Heart left ventricle (tissue), 13 donors: ENCODE data around the gene HUNK.

Experiments used
- CTCF ChIP-seq, 12 donors: fragments of 200-600 bp; sonication (generic) in 4 of 12; IDR thresholded peaks; one replicate each; pipeline versions ENCODE4 v1.5.0 to v1.8.0; 2018 to 2022; ENCODE audit warnings: antibody characterized with exemption in 12 of 12, mild to moderate bottlenecking in 5 of 12
- POLR2A ChIP-seq, 2 donors: fragments of 450-650 bp; IDR thresholded peaks; one replicate each; pipeline ENCODE4 v1.6.1; 2017; ENCODE audit warnings: antibody characterized with exemption in 2 of 2, mild to moderate bottlenecking in 2 of 2, moderate library complexity in 2 of 2
- donor health status: ischemic (EF 13 %, LVEDD 7.1; RV severe dilation, severe dysfunction).
- donor health status: DM: no; HTN: yes; CAD: no.
- donor health status: DM: no; HTN: no; CAD: no.
- donor health status: ischemic (EF 25% LVEDD 6.9; RV normal size, moderate dysfunction).
- donor health status: ischemic (EF 25% LVEDD 5.7; RV mildly dilated, moderate dysfunction).
- donor health status: ischemic (EF 35%, LVEDD 5.7; RV mildly dilated, moderate dysfunction).
- donor health status: nonischemic (EF 11% LVEDD 7.7; RV severe dilation, severe dysfunction).
- donor health status: DM: yes; HTN: yes; CAD: no.
- donor health status: PGD.
- donor health status: ischemic (EF 29% LVEDD 5.4; RV normal size, mild dysfunction).
- donor health status: nonischemic (EF 23%, LVEDD 6.1; RV moderate dilation, normal function).

- no peak for TF ChIP-seq POLR2A (IDR thresholded peaks at IDR 0.05)
- no peak for TF ChIP-seq CTCF (IDR thresholded peaks at IDR 0.05)
Observed at GRCh38 chr21:32034850-32035249, 162.0 kb downstream of the HUNK start.
